Spinal cord (tissue), 10 donors: ENCODE results near the gene HEMGN. TPM values are rescaled to one million over a fixed set of nuclear protein-coding genes. Genes with fewer than 3 reads are reported as not detected.

Experiments used
- DNase-seq, 6 donors: peaks; one replicate each; pipeline versions ENCODE4 v3.0.0 to v3.0.0-alpha.2; 2013 to 2015; ENCODE audit warnings: low spot score in 6 of 6, low read depth in 4 of 6
- H3K27ac ChIP-seq: one replicate; pipeline ENCODE4 v1.5.1; 2013; ENCODE audit warnings: low read depth, low read length, control low read depth
- H3K27me3 ChIP-seq: one replicate; pipeline ENCODE4 v1.6.1; 2013; ENCODE audit warnings: low read length; ENCODE audit not compliant: control insufficient read depth, insufficient read depth
- H3K36me3 ChIP-seq: one replicate; pipeline ENCODE4 v1.6.1; 2013; ENCODE audit warnings: low read length; ENCODE audit not compliant: control insufficient read depth, insufficient read depth
- H3K4me1 ChIP-seq: one replicate; pipeline ENCODE4 v1.6.1; 2013; ENCODE audit warnings: low read length; ENCODE audit not compliant: control insufficient read depth, insufficient read depth
- H3K4me3 ChIP-seq: one replicate; pipeline ENCODE4 v1.5.1; 2013; ENCODE audit warnings: low read depth, low read length, control low read depth
- H3K9me3 ChIP-seq: one replicate; pipeline ENCODE4 v1.6.1; 2013; ENCODE audit warnings: low read length; ENCODE audit not compliant: control insufficient read depth, insufficient read depth
- WGBS: methylation state at CpG from one replicate; pipeline ENCODE4 v1.1.5; 2013; ENCODE audit warnings: missing lambda C conversion rate; ENCODE audit not compliant: insufficient coverage; 5-methylcytosine and 5-hydroxymethylcytosine counted together
- polyA plus RNA-seq, 2 donors: library from polyadenylated mRNA; unstranded; fragments of 120-200 nt; gene quantifications; one replicate each; pipeline ENCODE4 v1.2.1, GENCODE V29; 2013; ENCODE audit not compliant: insufficient read length in 2 of 2
- total RNA-seq, 2 donors: library from RNA; depleted of rRNA in 1 of 2; stranded (reverse); fragments of 120-200 nt in 1 of 2; fragments of >200 nt in 1 of 2; gene quantifications; one replicate each; pipeline versions ENCODE4 v1.2.3 to v1.2.4, GENCODE V29; 2013 to 2014
- donor health status: healthy.

Gene HEMGN
- total and polyA plus RNA-seq, 4 donors, result 1.6 to 34.7 (median 7.8) TPM

GRCh38 chr9:97935276-97935675, 2.7 kb downstream of the HEMGN start:
- no CpG with 5 or more reads among the region's 1 CpG for WGBS
- no peak overlapping the region for H3K27ac ChIP-seq
- H3K36me3 ChIP-seq, result no peaks in the 10 kb centered on the region
- H3K27me3 ChIP-seq, result peaks cover 20% of the 10 kb centered on the region
- H3K4me1 ChIP-seq, result peaks cover 10% of the 10 kb centered on the region
- DNase-seq, result peak in 1 of 6 donors; percentile 5
- H3K9me3 ChIP-seq, result no peaks in the 10 kb centered on the region
- no peak overlapping the region for H3K4me3 ChIP-seq

GRCh38 chr9:97934321-97935115, 3.5 kb downstream of the HEMGN start:
- whole genome bisulfite sequencing, result 0% methylated on average over 2 of the region's 6 CpGs
- Histone ChIP-seq H3K4me1 (peaks cover 10% of the 10 kb centered on the region), H3K36me3 (no peaks in the 10 kb centered on the region), H3K4me3 (no peak overlapping the region), H3K9me3 (no peaks in the 10 kb centered on the region), H3K27me3 (peaks cover 22% of the 10 kb centered on the region), H3K27ac (no peak overlapping the region)
- DNase-seq, result peak in 3 of 6 donors; percentile 33 to 87 (median 62)

GRCh38 chr9:97933297-97933998, 4.5 kb downstream of the HEMGN start:
- Histone ChIP-seq H3K9me3 (no peaks in the 10 kb centered on the region), H3K4me3 (no peak overlapping the region), H3K27me3 (peaks cover 22% of the 10 kb centered on the region), H3K4me1 (peaks cover 10% of the 10 kb centered on the region), H3K27ac (no peak overlapping the region), H3K36me3 (no peaks in the 10 kb centered on the region)
- no CpG with 5 or more reads among the region's 4 CpGs for WGBS
- DNase-seq, result peak in 1 of 6 donors; percentile 2

GRCh38 chr9:97930972-97931371, 7.0 kb downstream of the HEMGN start:
- 86% methylated on average over 1 of the region's 3 CpGs for WGBS
- Histone ChIP-seq H3K9me3 (no peaks in the 10 kb centered on the region), H3K27ac (no peak overlapping the region), H3K36me3 (no peaks in the 10 kb centered on the region), H3K4me1 (peaks cover 10% of the 10 kb centered on the region), H3K27me3 (peaks cover 25% of the 10 kb centered on the region), H3K4me3 (no peak overlapping the region)
- DNase-seq, result no peak

GRCh38 chr9:97928986-97929604, 8.9 kb downstream of the HEMGN start:
- no peak overlapping the region for H3K4me3 ChIP-seq
- DNase-seq, result no peak
- WGBS, result 58% methylated on average over 2 of the region's 4 CpGs

GRCh38 chr9:97925497-97926334, 12.3 kb downstream of the HEMGN start:
- Histone ChIP-seq H3K27me3 (peaks cover 20% of the 10 kb centered on the region), H3K27ac (no peak overlapping the region), H3K4me1 (peaks cover 11% of the 10 kb centered on the region), H3K9me3 (no peaks in the 10 kb centered on the region), H3K36me3 (no peaks in the 10 kb centered on the region), H3K4me3 (no peak overlapping the region)
- DNase-seq, result no peak
- 25% methylated on average over 2 of the region's 5 CpGs for WGBS

More at GRCh38 chr9:97928986-97929604, 8.9 kb downstream of the HEMGN start:
- H3K36me3 ChIP-seq, result no peaks in the 10 kb centered on the region
- no peak overlapping the region for H3K27ac ChIP-seq
- H3K9me3 ChIP-seq, result no peaks in the 10 kb centered on the region
- H3K4me1 ChIP-seq, result peaks cover 1% of the 10 kb centered on the region
- peaks cover 28% of the 10 kb centered on the region for H3K27me3 ChIP-seq

- DNase-seq, result no peak
- H3K4me1 ChIP-seq, result peaks cover 11% of the 10 kb centered on the region
- H3K4me3 ChIP-seq, result no peak overlapping the region
- no peaks in the 10 kb centered on the region for H3K36me3 ChIP-seq
- H3K27me3 ChIP-seq, result peaks cover 12% of the 10 kb centered on the region
- no peaks in the 10 kb centered on the region for H3K9me3 ChIP-seq
- 86% methylated on average over 1 of the region's 4 CpGs for WGBS
- no peak overlapping the region for H3K27ac ChIP-seq
These were observed 13.6 kb downstream of the HEMGN start for GRCh38 chr9:97924386-97924785.

GRCh38 chr9:97923529-97924108, 14.4 kb downstream of the HEMGN start:
- H3K4me3 ChIP-seq, result peak overlapping the region; percentile 42
- no peaks in the 10 kb centered on the region for H3K36me3 ChIP-seq
- peak overlapping the region; percentile 26 for H3K27ac ChIP-seq
- DNase-seq, result peak; percentile 71 to 96 (median 78)
- H3K4me1 ChIP-seq, result peaks cover 11% of the 10 kb centered on the region
- H3K27me3 ChIP-seq, result peaks cover 12% of the 10 kb centered on the region
- H3K9me3 ChIP-seq, result no peaks in the 10 kb centered on the region
- 0% methylated on average over 6 of the region's 8 CpGs for WGBS
